ENCODE data around the gene SKAP1.
"Not testable (repeated sequence)": the region's sequence is repeated elsewhere in the genome, so short reads cannot be mapped to it uniquely, and the experiment has no call there.

Gene SKAP1

GRCh38 chr17:48240562-48241130 lies 189.4 kb downstream of the SKAP1 start:
- DNase-seq: no peak

GRCh38 chr17:48240122-48240521 lies 189.9 kb downstream of the SKAP1 start:
- no peak for DNase-seq

- DNase-seq: no peak
These were observed 190.4 kb downstream of the SKAP1 start for GRCh38 chr17:48239603-48239995.

- DNase-seq: no peak
These were observed 190.9 kb downstream of the SKAP1 start for GRCh38 chr17:48238933-48239602.

- no peak for DNase-seq
These were observed 192.6 kb downstream of the SKAP1 start for GRCh38 chr17:48237456-48237855.

- no peak for DNase-seq
These were observed 193.3 kb downstream of the SKAP1 start for GRCh38 chr17:48236681-48237134.

GRCh38 chr17:48234922-48235321 lies 195.1 kb downstream of the SKAP1 start:
- DNase-seq: no peak

- no peak for DNase-seq
These were observed 197.7 kb downstream of the SKAP1 start for GRCh38 chr17:48231995-48232959.

- no peak for DNase-seq
These were observed 200.1 kb downstream of the SKAP1 start for GRCh38 chr17:48229936-48230335.

GRCh38 chr17:48228720-48229119 lies 201.3 kb downstream of the SKAP1 start:
- no peak for DNase-seq

GRCh38 chr17:48225725-48226567 lies 204.1 kb downstream of the SKAP1 start:
- DNase-seq: no peak

GRCh38 chr17:48223945-48224344 lies 206.1 kb downstream of the SKAP1 start:
- DNase-seq: no peak

GRCh38 chr17:48219617-48220016 lies 210.4 kb downstream of the SKAP1 start:
- no peak for DNase-seq

- DNase-seq: no peak
These were observed 214.4 kb downstream of the SKAP1 start for GRCh38 chr17:48215583-48216139.

- DNase-seq: no peak
These were observed 216.2 kb downstream of the SKAP1 start for GRCh38 chr17:48213797-48214196.

GRCh38 chr17:48211787-48212186 lies 218.2 kb downstream of the SKAP1 start:
- no peak for DNase-seq

GRCh38 chr17:48211011-48211410 lies 219.0 kb downstream of the SKAP1 start:
- DNase-seq: no peak

- DNase-seq: no peak
These were observed 220.0 kb downstream of the SKAP1 start for GRCh38 chr17:48209973-48210372.

GRCh38 chr17:48207776-48208544 lies 222.1 kb downstream of the SKAP1 start:
- no peak for DNase-seq

- DNase-seq: not testable (repeated sequence)
These were observed 223.0 kb downstream of the SKAP1 start for GRCh38 chr17:48207036-48207435.

- DNase-seq: no peak
These were observed 227.1 kb downstream of the SKAP1 start for GRCh38 chr17:48202959-48203358.
